Testis (tissue), 2 donors: ENCODE data around the gene SLC38A2.

Experiments
- CTCF ChIP-seq, 3 experiments: fragments of 450-650 bp in 2 of 3; fragments of 200-600 bp in 1 of 3; sonication (generic) in 1 of 3; IDR thresholded peaks; one replicate each; pipeline ENCODE4 v1.5.1; 2016 to 2019; ENCODE audit warnings: antibody characterized with exemption in 3 of 3, mild to moderate bottlenecking in 2 of 3, moderate library complexity in 1 of 3
- POLR2A ChIP-seq: fragments of 450-650 bp; IDR thresholded peaks from one replicate; pipeline ENCODE4 v1.6.1; 2017; ENCODE audit warnings: antibody characterized with exemption, mild to moderate bottlenecking, moderate library complexity

GRCh38 chr12:46377678-46378077, 5.1 kb upstream of the SLC38A2 start:
- TF ChIP-seq POLR2A (no peak), CTCF (IDR thresholded peaks at IDR 0.05) (no peak)
